ENCODE measurements around the gene SLC2A9.

GRCh38 chr4:10011885-10012284, 9.4 kb downstream of the SLC2A9 start:
- TF ChIP-seq CHD4 (IDR thresholded peaks at IDR 0.05; ENCODE audit: borderline replicate concordance), result no peak
- TF ChIP-seq MAZ (IDR thresholded peaks at IDR 0.05; ENCODE audit: borderline replicate concordance, low read depth, low read length), result no peak
- TF ChIP-seq EP300 (IDR thresholded peaks at IDR 0.05), result no peak
- TF ChIP-seq MYC (IDR thresholded peaks at IDR 0.05; ENCODE audit: borderline replicate concordance, low read length), result no peak
- TF ChIP-seq MAFK (IDR thresholded peaks at IDR 0.05; ENCODE audit: partially characterized antibody), result no peak
- no peak for TF ChIP-seq HMGXB4 (CRISPR knock-in tag; IDR thresholded peaks at IDR 0.05; ENCODE audit: borderline replicate concordance)
- no peak for TF ChIP-seq USF2 (IDR thresholded peaks at IDR 0.05)
- TF ChIP-seq CTCF (IDR thresholded peaks at IDR 0.05), result no peak
- TF ChIP-seq POLR2A (IDR thresholded peaks at IDR 0.05; ENCODE audit: low read length), result no peak
- no peak for TF ChIP-seq RCOR1 (IDR thresholded peaks at IDR 0.05; ENCODE audit: low read depth, low read length)
- no peak for TF ChIP-seq JUNB (IDR thresholded peaks at IDR 0.05)
- no peak for TF ChIP-seq REST (IDR thresholded peaks at IDR 0.05)
- no peak for TF ChIP-seq NFE2L2 (conservative IDR thresholded peaks at IDR 0.05; ENCODE audit: low read length)
- TF ChIP-seq KDM1A (IDR thresholded peaks at IDR 0.05; ENCODE audit: low read depth), result no peak

Data from A549 (cell line).